PC-3 (cell line): ENCODE results near the gene SLC7A1. TPM values are rescaled to one million over a fixed set of nuclear protein-coding genes. Genes with fewer than 3 reads are reported as not detected.

Experiments used
- ATAC-seq: fragments of 200-7000 bp; cut with Tn5 transposase; 2 replicates; pipeline ENCODE4 v1.9.1; 2020; ENCODE audit warnings: mild to moderate bottlenecking, moderate library complexity
- BruUV-seq: library from RNA; stranded (reverse); fragments of 400-500 nt; replicated peaks from 2 replicates; lab custom pipeline; 2021; lab: Mats Ljungman, UMichigan
- CTCF ChIA-PET: fragments of 300-600 bp; sonication (Branson Sonifier 250); formaldehyde crosslinking; loops from one replicate; lab custom pipeline; 2022; ENCODE audit warnings: antibody characterized with exemption; lab: Charles Lee
- POLR2A ChIA-PET: fragments of 300-600 bp; sonication (Branson Sonifier 250); formaldehyde crosslinking; loops from one replicate; lab custom pipeline; 2022; ENCODE audit warnings: antibody characterized with exemption; ENCODE audit not compliant: unreplicated experiment; lab: Charles Lee
- DNase-seq: peaks from one replicate; pipeline ENCODE4 v3.0.0-alpha.2; 2015
- H2AFZ ChIP-seq: fragments of 300-600 bp; sonication (generic); 2 replicates; pipeline ENCODE4 v1.6.0; 2016; ENCODE audit warnings: antibody characterized with exemption, low read length
- H3F3A ChIP-seq: fragments of 300-600 bp; sonication (generic); one replicate; pipeline ENCODE4 v1.6.0; 2017; ENCODE audit warnings: antibody characterized with exemption, low read length, control low read depth, mild to moderate bottlenecking; ENCODE audit not compliant: unreplicated experiment
- H3K27ac ChIP-seq: fragments of 300-600 bp; sonication (generic); 2 replicates; pipeline ENCODE4 v1.5.1; 2016; ENCODE audit warnings: mild to moderate bottlenecking, low read length
- H3K27me3 ChIP-seq: fragments of 300-600 bp; sonication (generic); 2 replicates; pipeline ENCODE4 v1.6.1; 2016; ENCODE audit warnings: low read length, mixed read lengths
- H3K36me3 ChIP-seq: fragments of 300-600 bp; sonication (generic); 2 replicates; pipeline ENCODE4 v1.6.1; 2016; ENCODE audit warnings: low read depth, mixed run types, low read length, mixed read lengths
- H3K4me1 ChIP-seq: fragments of 300-600 bp; sonication (generic); 2 replicates; pipeline ENCODE4 v1.5.1; 2016; ENCODE audit warnings: low read length; ENCODE audit not compliant: insufficient read depth
- H3K4me2 ChIP-seq: fragments of 300-600 bp; sonication (generic); 2 replicates; pipeline ENCODE4 v1.6.0; 2016; ENCODE audit warnings: low read length
- H3K4me3 ChIP-seq: fragments of 300-600 bp; sonication (generic); 2 replicates; pipeline ENCODE4 v1.5.1; 2016; ENCODE audit warnings: mild to moderate bottlenecking, low read length, mixed read lengths
- H3K79me2 ChIP-seq: fragments of 300-600 bp; sonication (generic); 2 replicates; pipeline ENCODE4 v1.6.1; 2017; ENCODE audit warnings: low read length, mixed read lengths
- H3K9ac ChIP-seq: fragments of 300-600 bp; sonication (generic); 2 replicates; pipeline ENCODE4 v1.6.0; 2016; ENCODE audit warnings: mild to moderate bottlenecking, low read length
- H3K9me2 ChIP-seq: fragments of 300-600 bp; sonication (generic); replicated peaks from 2 replicates; pipeline ENCODE4 v1.6.1; 2016; ENCODE audit warnings: mixed run types, low read length, mixed read lengths
- H3K9me3 ChIP-seq: fragments of 300-600 bp; sonication (generic); 2 replicates; pipeline ENCODE4 v1.6.1; 2016; ENCODE audit warnings: low read length, mixed read lengths
- H4K20me1 ChIP-seq: fragments of 300-600 bp; sonication (generic); 2 replicates; pipeline ENCODE4 v1.6.1; 2016; ENCODE audit warnings: low read length, mixed read lengths
- CTCF ChIP-seq: fragments of 300-600 bp; sonication (generic); conservative IDR thresholded peaks from 2 replicates; pipeline ENCODE4 v1.5.1; 2017; ENCODE audit warnings: antibody characterized with exemption, low read depth, mild to moderate bottlenecking, low read length
- EZH2 ChIP-seq: fragments of 300-600 bp; sonication (generic); IDR thresholded peaks from one replicate; pipeline ENCODE4 v1.6.1; 2017; ENCODE audit warnings: antibody characterized with exemption, mild to moderate bottlenecking, low read length; ENCODE audit not compliant: unreplicated experiment
- EZH2phosphoT487 ChIP-seq: fragments of 300-600 bp; sonication (generic); IDR thresholded peaks from 2 replicates; pipeline ENCODE4 v1.6.1; 2018; ENCODE audit warnings: mild to moderate bottlenecking, antibody characterized with exemption, low read length, borderline replicate concordance
- intact Hi-C: fragments of 100-400 bp; cut with micrococcal nuclease; formaldehyde crosslinking; loops from 2 replicates; pipeline ENCODE4 v1.9.0; 2023
- total RNA-seq: library from RNA; depleted of rRNA; stranded (reverse); fragments of >200 nt; gene quantifications from 2 replicates; pipeline ENCODE4 v1.2.3, GENCODE V29; 2014

Gene SLC7A1
- total RNA-seq, 1 experiment from 2014 or later = 19.5 TPM

GRCh38 chr13:29624997-29625396 is 29.5 kb upstream of the SLC7A1 start:
- Histone ChIP-seq H3K4me2 (no peak overlapping the region), H3K27me3 (peaks cover 35% of the 10 kb centered on the region), H4K20me1 (no peaks in the 10 kb centered on the region), H2AFZ (no peak overlapping the region), H3K9me2 (no peaks in the 10 kb centered on the region), H3K9me3 (no peaks in the 10 kb centered on the region), H3K9ac (no peak overlapping the region), H3K27ac (no peak overlapping the region), H3K4me3 (no peak overlapping the region), H3F3A (no peaks in the 10 kb centered on the region), H3K79me2 (no peaks in the 10 kb centered on the region), H3K4me1 (no peaks in the 10 kb centered on the region), H3K36me3 (no peaks in the 10 kb centered on the region)
- BruUV-seq = no TSS peak
- ChIA-PET POLR2A (no interaction called here), CTCF (no interaction called here)
- DNase-seq (no peak), ATAC-seq (no peak)
- intact Hi-C loops = no loop called here
- TF ChIP-seq EZH2 = no peak
- no peak for TF ChIP-seq CTCF
- TF ChIP-seq EZH2phosphoT487 = no peak

GRCh38 chr13:29621841-29622240 is 26.4 kb upstream of the SLC7A1 start:
- H3K9me3 ChIP-seq = no peaks in the 10 kb centered on the region
- no peak overlapping the region for H2AFZ ChIP-seq
- H3K4me1 ChIP-seq = no peaks in the 10 kb centered on the region
- no peak for ATAC-seq
- H3K79me2 ChIP-seq = no peaks in the 10 kb centered on the region
- BruUV-seq = no TSS peak
- ChIA-PET CTCF (no interaction called here), POLR2A (no interaction called here)
- H4K20me1 ChIP-seq = no peaks in the 10 kb centered on the region
- H3K9ac ChIP-seq = no peak overlapping the region
- no peaks in the 10 kb centered on the region for H3K36me3 ChIP-seq
- H3K9me2 ChIP-seq = no peaks in the 10 kb centered on the region
- TF ChIP-seq EZH2phosphoT487 = no peak
- no peak overlapping the region for H3K4me3 ChIP-seq
- H3F3A ChIP-seq = no peaks in the 10 kb centered on the region
- DNase-seq = no peak
- H3K27me3 ChIP-seq = peaks cover 28% of the 10 kb centered on the region
- H3K4me2 ChIP-seq = no peak overlapping the region
- intact Hi-C loops = no loop called here
- no peak overlapping the region for H3K27ac ChIP-seq

GRCh38 chr13:29621051-29621800 is 25.7 kb upstream of the SLC7A1 start:
- ATAC-seq (no peak), DNase-seq (no peak)
- H3K27me3 ChIP-seq = peaks cover 31% of the 10 kb centered on the region
- no peaks in the 10 kb centered on the region for H3K9me3 ChIP-seq
- no peaks in the 10 kb centered on the region for H3K9me2 ChIP-seq
- intact Hi-C loops = no loop called here
- H3K4me1 ChIP-seq = no peaks in the 10 kb centered on the region
- CTCF ChIA-PET = no interaction called here
- no peak overlapping the region for H3K4me3 ChIP-seq
- H2AFZ ChIP-seq = no peak overlapping the region
- no peak overlapping the region for H3K4me2 ChIP-seq
- no peak overlapping the region for H3K27ac ChIP-seq
- POLR2A ChIA-PET = no interaction called here
- H3K36me3 ChIP-seq = no peaks in the 10 kb centered on the region
- H3F3A ChIP-seq = no peaks in the 10 kb centered on the region
- no peak overlapping the region for H3K9ac ChIP-seq
- H4K20me1 ChIP-seq = no peaks in the 10 kb centered on the region
- TF ChIP-seq CTCF (no peak), EZH2 (no peak), EZH2phosphoT487 (no peak)
- no TSS peak for BruUV-seq
- no peaks in the 10 kb centered on the region for H3K79me2 ChIP-seq
